HG03378 (cell line): Measurements from ENCODE around the gene SIRT3.
A peak's percentile ranks its signal among the peaks of the same experiment; 100 is the strongest.

Source experiments
- ATAC-seq: cut with Tn5 transposase; IDR thresholded peaks from one replicate; pipeline ENCODE4 v1.9.1; 2021; ENCODE audit warnings: mild to moderate bottlenecking, moderate library complexity; ENCODE audit not compliant: unreplicated experiment

Gene SIRT3

DNA sequence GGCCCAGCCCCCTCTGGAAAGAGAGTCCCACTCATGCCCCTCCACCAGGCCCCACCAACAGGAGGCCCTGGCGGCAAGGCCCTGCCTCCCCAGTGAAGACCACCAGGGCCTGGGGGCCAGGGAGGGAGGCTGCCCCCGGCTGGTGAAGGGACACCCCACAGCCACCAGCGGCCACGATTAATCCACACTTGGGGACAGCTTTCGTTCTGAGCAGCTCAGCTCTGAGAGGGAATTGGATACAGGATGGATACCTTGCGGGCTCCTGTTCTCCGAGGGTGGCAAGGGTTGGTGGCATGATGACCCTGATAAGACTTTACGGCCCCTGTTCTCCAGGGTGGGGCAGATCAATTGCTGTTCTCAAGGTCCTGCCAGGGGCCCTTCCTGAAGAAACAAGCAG, 35.2 kb upstream of the SIRT3 start:
- ATAC-seq: no peak

DNA sequence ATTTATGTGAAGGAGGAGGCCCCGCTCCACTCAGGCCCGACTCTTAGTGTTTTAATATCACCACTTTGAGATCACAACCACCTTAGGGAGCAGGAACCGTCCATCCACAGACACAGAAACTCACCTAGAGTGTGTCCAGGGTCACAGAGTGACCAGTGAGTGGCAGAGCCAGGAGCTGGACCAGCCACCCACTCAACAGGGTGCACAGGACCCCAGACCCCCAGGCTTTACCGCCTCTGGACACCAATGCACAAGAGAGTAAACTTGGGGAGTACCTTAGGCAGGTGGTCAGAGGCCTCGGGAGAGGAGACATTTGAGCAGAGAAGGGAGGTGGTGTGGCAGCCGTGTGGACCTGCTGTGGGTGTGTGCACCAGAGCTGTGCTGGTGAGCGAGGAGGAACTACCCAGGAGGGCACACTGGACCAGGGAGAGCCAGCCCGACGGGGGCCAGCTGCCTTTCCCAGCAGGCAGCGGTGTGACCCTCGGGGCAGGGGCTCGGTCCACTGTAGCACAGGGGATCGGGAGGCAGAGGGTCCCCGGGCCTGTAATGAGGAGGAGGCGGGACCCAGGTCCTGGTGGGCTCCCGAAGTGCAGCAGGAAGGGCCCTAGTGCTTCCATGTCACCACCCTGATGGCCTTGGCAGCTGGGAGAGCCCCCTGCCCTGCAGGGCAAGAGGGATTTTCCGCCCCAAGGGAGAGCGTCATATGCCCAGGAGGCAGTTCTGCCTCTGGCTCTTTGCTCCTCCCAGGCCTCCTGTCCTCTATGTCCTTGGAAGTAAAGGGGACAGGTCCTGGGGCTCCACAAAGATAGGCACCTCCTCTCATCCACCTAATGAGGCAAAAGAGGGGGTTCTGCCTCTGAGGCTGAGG, 34.5 kb upstream of the SIRT3 start:
- ATAC-seq: no peak

DNA sequence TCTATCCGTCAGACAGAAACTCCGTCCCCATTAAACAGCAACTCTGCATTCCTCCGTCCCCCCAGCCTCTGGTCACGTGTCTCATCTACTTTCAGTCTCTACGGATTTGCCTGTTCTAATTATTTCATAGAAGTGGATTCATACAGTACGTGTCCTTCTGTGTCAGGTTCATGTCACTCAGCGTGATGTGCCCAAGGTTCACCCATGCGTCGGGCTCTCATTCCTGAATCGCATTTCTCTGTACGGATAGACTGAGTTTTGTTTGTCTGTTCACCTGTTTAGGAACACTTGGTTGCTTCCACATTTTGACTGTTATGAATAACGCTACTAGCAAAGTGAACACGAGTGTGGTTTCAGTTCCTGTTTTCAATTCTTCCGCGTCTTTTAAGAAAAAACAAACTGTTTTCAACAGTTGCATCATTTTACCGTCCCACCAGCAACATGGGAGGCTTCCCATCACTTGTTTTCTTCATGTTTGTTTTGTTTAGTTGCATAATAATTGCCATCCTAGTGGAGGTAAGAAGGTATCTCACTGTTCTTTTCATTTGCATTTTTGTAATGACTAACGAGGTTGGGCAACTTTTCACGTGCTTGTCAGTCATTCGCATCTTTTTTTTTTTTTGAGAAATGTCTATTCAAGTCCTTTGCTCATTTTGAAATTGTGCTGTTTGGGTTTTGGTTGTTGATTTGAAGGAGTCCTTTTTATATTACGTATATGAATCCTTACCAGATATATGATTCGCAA, 33.2 kb upstream of the SIRT3 start:
- ATAC-seq: peak; percentile 86

DNA sequence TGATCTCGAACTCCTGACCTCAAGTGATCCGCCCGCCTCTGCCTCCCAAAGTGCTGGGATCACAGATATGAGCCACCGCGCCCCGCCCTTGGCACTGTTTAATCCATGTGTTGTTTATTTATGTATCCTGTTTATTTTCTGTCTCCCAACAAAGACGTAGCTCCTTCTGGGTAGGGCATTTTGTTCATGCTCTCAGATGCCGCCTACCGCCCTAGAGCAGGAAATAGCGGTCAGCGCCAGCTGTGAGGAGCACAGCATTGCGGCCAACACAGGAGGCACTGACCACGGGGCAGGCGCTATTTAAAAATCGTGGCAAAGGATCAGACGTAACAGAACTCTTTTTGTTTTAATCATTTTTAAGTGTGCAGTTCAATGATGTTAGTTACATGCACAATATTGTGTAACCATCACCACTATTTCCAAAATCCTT, 32.6 kb upstream of the SIRT3 start:
- peak; percentile 39 for ATAC-seq

DNA sequence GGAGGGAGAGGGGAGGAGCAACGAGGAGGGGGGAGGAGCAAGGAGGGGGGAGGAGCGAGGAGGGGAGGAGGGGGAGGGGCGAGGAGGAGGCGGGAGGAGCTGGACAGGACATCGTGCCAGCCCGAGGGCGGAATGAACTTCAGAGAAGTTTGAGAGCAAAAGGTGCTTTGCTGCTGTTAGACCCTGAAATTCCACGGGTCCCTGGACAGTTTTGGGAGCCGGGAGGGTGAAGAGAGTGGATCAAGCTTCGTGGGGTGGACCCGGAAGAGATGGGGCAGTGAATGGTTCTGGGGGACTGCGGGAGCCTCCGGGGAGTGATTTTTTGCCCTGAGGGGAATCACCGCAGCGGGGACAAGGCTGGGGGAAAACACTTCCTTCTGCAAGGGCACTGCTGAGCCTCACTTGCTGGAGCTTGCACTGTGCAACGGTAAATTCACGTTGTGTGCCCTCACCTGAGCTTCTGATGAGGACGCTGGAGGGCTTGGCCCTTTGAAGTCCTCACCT, 31.4 kb upstream of the SIRT3 start:
- no peak for ATAC-seq

DNA sequence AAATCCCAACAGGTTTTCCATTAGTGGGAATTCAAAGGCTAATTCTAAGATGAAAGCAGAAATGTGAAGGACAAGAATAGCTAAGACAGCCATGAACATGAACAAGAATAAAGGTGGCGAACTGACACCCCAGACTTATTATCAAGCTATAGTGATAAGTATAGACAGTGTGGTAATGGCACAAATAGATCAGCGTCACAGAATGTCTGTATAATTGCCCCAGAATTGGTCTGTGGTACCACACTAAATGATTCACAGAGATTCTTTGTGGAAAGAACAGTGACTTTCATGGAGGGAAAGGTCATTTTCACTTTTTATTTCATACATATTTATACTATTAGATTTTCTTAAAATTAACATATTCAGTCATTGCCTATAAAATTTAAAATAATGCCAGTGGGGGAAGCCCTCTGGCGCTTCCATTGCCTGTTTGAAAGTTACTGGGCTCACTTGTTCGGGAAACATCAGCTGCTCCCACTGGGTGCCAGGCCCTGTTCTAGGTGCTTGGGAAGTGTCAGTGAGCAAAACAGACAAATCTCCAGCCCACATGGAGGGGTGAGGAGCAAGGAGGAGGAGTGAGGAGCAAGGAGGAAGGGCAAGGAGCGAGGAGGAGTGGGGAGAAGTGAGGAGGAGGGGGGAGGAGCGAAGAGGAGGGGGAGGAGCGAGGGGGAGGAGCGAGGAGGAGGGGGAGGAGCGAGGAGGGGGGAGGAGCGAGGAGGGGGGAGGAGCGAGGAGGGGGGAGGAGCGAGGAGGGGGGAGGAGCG, 30.7 kb upstream of the SIRT3 start:
- no peak for ATAC-seq

DNA sequence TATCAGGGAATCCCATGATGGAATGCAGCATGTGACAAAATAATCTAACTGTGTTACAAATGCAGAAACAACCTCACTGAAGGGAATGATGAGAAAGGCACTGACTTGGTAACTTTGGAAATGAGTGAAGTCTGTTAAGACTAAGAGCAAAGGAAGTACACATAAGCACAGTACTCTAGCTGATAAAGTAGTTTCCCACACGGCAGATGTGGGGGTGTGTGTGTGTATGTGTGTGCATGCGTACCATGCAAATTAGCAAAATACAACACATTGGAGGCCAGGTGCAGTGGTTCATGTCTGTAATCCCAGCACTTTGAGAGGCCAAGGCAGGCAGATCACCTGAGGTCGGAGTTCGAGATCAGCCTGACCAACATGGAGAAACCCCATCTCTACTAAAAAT, 25.5 kb upstream of the SIRT3 start:
- ATAC-seq: no peak

DNA sequence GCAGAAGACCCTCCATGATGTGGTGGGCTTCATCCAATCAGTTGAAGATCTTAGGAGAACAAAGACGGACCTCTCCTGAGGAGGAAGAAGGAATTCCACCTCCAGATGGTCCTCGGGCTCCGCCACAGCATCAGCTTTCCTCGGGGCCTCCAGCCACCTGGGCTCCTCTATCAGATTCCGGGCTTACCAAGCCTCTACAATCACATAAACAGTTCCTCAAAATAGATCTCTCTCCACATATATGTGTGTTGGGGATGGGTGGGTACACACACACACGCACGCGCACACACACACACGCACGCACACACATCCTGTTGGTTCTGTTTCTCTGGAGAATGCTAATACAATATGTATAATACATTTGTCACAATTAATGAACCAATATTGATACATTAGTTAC, 23.3 kb upstream of the SIRT3 start:
- no peak for ATAC-seq

DNA sequence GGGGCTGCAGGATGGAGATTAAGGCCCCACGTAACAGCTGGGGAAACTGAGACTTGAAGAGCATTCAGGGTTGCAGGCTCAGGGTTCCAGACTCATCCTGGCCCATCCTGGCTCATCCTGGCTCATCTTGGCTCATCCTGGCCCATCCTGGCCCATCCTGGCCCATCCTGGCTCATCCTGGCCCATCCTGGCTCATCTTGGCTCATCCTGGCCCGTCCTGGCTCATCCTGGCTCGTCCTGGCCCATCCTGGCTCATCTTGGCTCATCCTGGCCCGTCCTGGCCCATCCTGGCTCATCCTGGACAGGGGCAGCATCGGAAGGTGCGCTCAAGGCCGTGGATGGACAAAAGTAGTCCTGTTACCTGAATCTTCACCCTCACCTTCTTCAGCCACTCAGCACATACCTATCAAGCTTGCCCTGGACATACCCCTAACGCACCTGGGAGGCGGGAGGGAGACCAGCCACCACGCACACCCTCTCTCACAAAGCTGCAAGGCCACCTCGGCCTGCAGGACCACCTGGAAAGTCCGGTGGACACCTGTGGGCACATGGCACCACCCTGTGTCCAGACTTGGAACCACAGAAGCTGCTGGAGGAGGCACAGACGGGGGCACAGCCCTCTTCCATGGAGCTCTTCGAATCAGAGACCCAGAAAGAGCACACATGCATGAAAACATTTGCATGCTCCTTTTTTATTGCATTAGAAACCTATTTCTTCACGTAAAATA, 21.8 kb upstream of the SIRT3 start:
- no peak for ATAC-seq

DNA sequence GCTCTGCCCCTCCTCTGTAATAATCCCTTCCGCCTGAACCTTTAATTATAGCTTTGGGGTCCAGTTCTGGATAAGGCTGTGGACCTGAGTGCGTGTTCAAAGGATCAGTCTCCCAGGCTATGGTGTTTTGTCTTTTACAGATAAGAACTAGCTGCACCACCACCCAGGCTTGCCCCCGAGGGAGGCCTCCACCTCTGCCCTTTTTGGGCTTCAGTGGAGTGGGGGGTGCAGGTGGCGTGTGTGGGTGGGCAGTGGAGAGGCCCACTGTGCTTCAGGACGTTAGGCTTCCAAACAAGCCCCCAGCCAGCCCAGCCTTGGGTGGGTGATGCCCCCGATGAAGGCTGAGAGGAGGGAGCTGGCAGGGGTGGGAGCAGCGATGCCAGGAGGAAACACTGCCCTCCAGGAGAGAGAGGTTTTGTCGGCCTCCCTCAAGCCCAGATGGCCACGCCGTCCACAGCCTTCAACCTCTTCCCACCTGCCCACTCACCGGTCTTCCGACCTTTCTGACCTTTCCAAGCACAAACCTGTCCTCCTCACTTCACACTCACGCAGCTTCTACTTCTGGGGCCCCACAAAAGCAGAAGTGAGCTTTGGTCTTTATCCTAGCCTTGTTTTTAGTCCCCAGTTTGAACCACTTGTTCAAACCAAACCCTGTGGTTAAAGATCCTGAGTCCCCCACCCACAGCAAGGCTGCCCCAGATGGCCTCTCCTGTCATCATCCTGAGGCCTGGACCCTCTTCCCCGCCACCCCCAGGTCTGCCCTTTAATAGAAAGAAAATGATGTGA, 21.0 kb upstream of the SIRT3 start:
- no peak for ATAC-seq

DNA sequence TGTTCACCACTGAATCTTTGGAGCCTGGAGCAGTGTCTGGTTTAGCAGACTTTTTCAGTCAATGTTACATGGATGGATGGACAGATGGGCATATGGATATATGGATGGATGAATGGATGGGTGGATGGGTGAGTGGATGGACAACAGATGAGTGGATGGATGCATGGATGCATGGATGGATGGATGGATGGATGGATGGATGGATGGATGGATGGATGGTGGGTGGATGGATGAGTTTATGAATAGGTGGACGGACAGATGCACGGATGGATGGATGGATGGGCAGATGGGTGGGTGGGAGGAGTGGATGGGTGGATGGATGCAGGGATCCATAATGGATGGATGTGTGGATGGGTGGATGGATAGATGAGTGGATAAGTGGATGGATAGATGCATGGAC, 19.7 kb upstream of the SIRT3 start:
- no peak for ATAC-seq

DNA sequence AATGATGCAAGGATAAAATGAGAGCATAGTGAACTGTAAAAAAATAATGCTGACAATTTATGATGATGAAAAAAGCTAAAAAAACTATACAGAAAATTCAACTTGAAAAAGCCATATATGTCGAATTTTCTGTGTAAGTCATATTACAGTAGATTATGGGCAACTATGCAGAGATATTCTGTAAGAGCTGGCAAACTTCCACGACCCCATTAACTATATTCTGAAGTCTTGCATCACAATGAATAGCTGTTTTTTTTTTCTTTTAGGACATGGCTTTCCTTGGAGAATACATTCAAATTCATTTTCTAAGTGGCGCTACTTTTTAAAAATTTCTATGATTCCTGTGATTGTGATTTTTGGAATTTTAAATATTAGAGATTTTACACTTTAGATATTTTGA, 19.0 kb upstream of the SIRT3 start:
- no peak for ATAC-seq

DNA sequence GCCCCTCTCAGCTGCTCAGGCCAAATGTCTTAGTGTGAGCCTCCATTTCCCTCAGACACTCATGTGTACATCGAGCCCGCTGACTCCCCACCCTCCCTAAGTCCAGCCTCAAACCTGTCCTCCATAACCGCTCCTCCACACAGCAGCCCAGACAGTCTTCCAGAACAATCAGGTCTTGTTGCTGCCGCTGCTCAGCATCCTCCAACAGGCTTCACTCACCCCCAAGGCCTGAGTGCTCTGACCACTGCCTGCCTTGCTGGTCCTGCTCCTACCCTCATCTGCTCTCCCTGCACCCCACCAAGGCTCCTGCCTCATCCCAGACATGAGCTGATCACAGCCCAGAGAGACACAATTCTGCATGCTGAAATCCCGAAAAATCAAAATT, 17.7 kb upstream of the SIRT3 start:
- no peak for ATAC-seq

DNA sequence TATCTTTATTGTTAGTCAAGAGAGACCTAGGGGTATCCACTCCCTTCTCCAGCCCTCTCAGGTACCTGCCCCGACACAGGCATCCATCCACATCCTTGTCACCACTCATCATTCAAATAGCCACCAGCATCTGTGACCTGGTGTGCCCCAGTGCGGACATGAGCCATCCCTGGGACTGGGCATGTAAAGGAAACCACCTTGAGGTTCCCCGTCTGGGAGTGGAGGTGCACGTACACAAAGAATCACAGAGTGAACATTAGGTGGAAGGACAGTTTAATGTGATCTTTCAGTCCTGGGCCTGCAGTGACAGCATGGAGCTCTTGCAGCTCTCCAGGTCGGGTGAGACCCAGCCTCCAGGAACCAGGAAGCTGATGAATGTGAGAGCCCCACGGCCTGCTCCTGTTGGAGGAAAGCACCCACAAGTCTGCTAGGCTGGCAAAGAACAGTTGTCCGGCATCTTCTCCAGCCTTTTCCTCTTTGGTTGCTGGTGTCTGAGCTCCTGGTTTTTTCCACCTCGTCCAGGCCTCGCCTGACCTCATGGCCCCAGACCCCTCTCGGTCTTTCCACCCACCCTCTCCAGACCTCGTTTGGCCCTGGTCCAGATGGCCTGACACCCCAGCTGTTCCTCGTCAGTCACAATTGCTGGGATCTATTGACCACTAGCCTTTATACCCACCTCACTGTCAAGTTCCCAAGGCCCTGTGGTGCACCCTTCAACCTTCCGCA, 17.2 kb upstream of the SIRT3 start:
- no peak for ATAC-seq

DNA sequence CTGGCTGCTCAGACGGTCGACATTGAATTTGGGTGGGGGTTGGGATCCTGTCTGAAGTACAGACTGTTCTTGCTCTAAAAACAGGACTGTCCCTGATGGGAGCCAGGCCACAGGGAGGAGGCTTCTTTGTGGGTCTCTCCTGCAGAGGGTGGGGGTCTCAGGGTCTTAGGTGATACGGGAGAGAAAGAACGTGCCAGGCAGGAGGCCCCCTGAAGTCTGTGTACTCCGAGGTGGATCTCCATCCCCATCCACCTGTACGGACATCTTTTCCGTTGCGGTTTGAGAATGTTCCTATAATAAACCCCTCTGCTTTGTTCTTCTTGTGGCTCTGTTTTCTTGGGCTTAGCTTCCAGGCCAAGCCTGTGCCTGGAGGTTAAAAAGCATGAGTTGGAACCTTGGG, 16.5 kb upstream of the SIRT3 start:
- ATAC-seq: no peak

DNA sequence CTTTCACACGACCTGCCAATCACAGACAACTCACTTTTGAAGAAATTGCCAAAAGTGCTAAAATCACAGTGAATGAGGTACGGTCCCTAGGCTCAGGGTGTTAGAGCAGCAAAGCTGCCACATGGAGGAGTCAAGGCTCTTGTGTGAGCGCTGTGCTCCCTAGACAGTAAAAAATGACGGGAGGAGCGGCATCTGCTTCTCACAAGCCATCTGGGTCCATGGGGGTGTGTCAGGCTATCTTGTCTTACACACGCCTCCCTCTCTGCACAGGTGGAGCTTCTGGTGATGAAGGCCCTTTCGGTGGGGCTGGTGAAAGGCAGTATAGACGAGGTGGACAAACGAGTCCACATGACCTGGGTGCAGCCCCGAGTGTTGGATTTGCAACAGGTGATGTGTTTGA, 15.4 kb upstream of the SIRT3 start:
- no peak for ATAC-seq

DNA sequence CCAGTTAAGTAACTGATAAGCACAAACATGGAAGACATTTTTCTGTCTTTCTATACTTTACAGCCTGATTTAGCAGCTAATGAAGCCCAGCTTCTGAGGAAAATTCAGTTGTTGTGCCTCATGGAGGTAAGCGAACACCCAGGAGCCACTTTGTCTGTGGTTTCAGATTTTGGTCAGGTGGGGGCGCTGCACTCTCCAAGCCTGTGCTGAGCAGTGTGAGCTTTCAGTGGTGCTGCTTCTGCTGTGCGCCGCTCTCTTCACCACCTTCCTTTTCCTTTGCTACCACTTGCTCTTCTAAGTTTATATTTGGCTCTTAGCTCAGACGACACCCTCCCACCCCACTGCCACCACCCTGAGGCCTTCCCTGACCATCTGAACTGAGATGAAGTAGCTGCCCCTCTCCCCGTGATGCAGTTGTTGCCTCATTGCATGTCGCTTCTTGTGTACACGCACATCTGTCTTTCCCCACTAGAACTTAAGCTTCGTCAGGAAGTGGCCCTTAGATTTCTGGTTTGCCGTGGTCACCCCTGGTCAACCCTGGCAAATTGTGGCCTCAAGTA, 14.7 kb upstream of the SIRT3 start:
- no peak for ATAC-seq

DNA sequence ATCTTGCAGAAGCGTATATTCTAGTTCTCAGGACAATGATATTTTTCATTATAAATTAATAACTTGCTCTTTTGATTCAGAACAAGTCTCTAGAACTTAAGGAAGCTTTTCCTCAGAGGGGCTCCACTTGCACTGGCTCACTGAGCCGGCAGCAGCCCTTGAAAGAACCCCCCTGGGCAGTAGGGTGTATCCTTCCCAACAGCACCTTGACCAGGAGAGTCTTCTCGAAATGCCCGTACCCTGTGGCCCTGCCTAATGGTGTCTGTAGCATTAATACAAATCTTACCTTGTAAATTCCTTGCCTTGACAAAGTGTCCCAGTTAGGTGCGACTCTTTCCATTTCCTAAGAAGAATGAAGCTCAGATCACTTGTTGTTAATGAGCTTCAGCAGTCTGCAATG, 14.1 kb upstream of the SIRT3 start:
- no peak for ATAC-seq

DNA sequence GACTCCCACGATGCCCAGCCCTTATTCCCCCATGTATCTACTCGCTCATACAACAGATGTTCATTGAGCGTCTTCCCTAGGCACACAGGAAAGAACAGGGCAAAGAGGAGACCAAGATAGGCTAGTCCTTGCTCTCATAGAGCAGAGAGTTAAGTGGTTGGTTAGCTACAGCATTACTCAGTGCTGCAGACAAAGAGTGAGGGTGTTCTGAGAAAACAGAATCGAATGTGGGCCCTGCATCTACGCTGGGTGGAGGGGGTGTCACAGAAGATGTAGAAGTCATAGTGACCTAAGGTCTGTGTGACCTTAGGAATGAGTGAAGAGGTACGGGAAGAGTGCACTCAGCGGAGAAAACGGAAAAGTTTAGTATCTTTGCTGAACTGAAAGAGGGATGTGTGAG, 12.9 kb upstream of the SIRT3 start:
- ATAC-seq: no peak
